Stimulated activated CD4-positive, alpha-beta T cell treated with anti-CD3 and anti-CD28 coated beads, TNF-alpha, amount 100 ng/mL, for 24 hours (primary cell): ENCODE results near the gene ITGA11.
A peak's percentile ranks its signal among the peaks of the same experiment; 100 is the strongest.

Source experiments
- DNase-seq, 3 experiments: peaks; one replicate each; pipeline ENCODE4 v3.0.0-alpha.2; 2020; ENCODE audit warnings: low read depth in 3 of 3

The ITGA11 gene

DNA sequence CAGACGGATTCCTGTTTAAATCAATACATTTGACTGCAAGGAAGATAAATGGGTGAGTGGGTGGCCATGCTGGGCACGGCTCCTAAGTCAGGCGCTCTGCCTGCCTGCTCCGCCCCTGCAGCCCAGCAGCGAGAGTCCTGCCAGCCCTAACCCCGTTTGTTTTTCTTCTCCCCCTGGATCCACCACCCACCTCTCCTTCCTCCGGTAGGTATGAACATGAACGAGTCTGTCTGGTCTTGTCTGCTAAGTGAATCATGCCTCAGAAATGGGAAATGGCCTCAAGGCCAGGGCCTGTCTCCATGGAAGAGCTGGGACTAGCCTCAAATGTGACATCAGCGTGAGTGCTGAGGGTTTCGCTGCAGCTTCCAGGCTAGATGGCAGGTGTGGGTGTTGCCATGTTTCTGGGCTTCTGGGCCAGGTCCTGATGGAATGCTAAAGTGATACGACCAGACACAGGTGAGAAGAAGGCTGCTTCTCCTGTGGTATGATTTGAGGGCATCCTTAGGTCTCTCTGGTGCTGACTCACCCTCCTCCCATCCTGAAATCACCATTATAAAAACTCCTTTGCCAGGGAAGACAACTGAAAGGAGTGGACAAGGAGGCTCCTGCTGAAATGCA lies 160.0 kb downstream of the ITGA11 start:
- DNase-seq = no peak

DNA sequence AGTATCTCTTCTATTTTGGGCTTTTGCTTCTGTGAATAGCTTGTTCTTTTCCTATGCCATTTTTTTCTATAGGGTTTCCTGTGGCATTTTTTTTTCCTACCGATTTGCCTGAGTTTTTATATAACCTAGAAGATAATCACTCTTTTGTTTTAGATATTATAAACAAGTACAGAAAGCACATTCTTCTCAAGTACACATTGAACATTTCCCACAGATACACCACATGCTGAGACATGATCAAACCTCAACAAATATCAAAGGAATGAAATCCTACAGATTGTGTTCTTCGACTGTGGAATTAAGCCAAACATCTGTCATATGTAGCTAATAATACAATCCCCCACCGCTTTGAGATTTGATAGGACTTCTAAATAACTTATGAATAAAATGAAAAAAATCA lies 163.6 kb downstream of the ITGA11 start:
- no peak for DNase-seq

DNA sequence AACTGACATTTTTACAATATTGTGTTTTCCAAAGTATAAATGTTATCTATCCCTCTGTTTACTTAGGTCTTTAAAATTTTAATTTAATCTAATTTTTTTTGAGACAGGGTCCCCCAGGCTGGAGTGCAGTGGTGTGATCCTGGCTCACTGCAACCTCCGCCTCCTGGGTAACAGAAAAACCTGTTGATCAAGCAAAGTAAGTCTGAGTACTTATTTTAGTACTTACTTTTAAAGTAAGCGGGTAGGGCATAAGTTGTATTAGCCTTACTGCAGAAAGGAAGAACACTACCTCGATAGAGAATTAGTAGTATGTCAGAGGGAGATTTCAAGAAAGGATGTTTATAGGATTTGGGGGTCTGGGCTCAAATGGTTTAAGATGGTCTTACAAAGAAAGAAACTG lies 166.3 kb downstream of the ITGA11 start:
- no peak for DNase-seq

DNA sequence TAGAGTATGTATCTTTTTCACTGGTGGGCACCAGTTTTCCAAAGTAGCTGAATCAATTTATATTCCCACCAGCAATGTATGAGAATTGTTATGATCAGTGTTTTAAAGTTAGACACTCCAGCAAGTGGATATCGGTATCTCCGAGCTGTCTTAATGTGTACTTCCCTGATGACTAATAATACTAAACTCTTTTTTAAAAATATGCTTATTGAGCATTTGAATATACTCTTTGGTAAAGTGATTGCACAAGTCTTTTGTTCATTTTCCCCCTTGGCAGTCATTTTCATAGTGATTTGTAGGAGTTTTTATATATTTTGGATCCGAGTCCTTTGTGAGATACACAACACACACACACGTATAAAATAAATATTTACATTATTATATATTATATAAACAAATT lies 166.9 kb downstream of the ITGA11 start:
- DNase-seq = no peak

DNA sequence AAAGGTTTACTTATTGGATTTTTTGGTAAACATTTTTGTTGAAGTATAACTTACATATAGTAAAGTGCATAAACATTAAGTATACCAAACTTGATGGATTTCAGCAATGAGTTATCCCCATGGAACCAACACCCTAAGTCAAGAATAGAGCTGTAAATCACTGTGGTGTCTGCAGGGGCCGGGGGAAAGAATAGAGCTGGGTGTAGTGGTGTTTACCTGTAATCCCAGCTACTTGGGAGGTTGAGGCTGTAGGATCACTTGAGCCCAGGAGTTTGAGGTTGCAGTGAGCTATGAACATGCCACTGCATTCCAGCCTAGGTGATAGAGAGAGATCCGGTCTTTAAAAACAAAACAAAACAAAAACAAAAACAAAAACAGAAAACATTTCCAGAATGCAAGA lies 167.7 kb downstream of the ITGA11 start:
- no peak for DNase-seq

DNA sequence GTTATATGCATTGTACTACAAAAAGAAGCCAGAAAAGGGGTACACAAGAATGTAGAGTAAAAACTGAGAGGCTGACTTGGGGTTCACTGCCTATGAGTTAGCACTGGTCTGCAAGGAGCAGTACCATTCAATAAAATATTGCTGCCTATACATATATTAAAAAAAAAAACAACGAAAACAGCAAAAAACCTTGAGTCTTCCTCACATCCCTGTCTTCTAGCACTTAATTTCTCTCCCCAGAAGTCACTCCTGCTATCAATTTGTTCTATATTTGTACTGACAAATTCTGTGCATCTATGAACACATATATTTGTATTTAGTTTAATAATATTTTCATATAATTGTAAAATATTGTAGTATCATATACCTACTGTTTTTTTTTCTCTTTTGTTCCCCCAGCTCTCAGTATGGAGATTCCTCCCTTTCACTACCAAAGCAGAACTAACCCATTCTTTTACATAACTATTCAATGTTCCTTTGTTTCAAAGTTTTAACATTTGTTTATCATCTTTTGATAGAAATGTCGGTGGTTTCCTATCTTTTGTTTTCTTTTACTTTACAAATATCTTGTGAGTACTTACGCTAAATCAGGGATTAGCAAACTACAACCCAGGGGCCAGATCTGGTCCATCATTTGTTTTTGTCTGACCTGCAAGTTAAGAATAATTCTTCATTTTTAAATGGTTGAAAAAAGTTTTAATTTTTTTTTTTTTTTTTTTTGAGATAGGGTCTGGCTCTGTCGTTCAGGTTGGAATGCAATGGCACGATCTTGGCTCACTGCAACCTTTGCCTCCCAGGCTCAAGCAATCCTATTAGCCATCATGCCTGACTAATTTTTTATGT lies 169.2 kb downstream of the ITGA11 start:
- DNase-seq = no peak

DNA sequence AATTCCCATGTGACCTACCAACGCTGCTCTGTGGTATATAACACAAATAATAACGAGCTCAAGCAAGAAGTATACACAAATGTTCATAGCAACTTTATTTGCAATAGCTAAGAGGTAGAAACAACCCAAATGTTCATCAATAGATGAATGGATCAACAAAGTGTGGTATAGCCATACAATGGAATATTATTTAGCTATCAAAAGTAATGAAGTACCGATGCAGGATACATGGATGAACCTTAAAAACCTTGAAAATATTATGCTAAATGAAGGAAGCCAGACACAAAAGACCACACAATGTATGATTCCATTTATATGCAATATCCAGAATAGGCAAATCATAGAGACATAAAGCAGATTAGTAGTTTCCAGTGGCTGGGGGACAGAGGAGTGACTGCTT lies 170.0 kb downstream of the ITGA11 start:
- DNase-seq = no peak

DNA sequence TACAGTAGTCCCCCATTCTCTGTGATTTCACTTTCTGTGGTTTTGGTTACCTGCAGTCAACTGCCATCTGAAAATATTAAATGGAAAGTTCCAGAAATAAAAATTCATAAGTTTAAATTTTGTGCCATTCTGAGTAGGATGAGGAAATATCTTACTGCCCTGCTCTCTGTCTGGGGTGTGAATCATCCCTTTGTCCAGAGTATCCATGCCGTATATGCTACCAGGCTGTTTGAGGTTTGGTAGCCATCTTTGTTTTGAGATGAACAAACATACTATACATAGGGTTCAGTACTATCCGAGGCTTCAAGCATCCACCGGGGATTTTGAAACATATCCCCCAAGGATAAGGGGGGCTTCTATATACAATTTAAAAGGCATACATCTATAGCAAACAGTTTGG lies 170.7 kb downstream of the ITGA11 start:
- no peak for DNase-seq

DNA sequence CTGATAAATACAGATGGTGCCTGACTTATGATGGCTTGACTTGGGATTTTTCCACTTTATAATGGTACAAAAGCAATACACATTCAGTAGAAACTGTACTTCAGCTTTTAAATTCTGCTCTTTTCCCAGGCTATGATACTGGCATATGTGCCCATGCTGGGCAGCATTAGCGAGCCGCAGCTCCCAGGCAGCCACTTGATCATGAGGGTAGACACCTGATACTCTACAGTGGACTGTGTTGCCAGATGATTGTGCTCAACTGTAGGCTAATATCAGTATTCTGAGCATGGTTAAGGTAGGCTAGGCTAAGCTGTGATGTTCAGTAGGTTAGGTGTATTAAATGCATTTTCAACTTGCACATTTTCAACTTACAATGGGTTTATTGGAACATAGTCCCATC lies 172.1 kb downstream of the ITGA11 start:
- no peak for DNase-seq

DNA sequence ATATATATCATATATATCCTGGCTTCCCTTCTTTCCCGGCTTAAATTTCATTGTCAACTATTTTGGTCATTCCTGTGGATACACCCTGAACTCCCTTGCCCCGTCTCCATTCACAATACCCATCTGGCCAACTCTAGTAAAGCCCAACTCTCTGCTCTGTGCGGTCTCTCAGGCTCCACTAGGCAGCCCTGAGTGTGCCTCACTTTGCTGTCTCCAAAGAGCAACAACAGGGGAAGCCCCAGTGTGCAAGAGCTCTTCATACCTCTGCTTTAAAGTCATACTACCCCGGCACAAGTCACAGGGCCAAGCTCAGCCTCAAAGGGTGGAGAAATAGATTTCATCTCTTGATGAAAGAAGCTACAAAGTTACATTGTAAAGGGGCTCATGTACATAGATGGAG lies 173.3 kb downstream of the ITGA11 start:
- DNase-seq = peak in 1 of 3 experiments; percentile 18

DNA sequence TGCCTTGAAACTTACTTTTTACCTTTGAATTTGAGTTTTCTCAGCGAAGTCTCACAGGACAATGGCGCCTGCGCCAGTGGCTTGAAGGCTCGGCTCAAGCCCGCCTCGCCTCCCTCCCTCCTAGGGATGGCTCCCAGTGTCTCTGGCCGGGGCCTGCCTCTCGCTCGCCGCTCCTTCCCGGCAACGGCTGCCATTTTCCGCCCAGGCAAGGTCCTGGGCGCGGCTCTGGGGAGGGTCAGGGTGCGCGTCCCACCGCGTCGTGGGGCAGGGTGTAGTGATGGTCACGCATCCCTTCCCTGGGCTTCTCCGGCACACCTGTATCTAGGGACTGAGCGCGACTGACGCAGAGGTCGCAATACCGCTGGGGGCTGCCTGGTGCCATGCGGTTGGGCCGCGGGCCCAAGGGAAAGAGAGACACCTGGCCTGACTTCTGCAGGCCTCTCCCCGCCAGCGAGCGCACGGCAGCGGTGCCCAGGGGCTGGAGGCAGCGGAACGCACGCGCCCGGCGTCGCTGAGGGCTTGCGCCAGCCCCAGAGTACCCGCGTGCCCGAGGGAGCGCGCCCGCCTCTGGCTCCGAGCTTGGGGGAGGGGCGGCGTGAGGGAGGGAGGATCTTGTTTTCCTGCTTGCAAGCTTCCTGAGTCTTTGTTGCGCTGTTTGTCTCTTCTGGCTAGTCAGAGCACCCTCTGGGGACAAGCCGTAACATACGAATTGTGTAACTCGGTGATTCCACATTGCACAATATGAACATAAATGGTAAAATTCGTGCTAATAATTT lies 175.1 kb downstream of the ITGA11 start:
- DNase-seq = peak; percentile 33 to 70 (median 37)

DNA sequence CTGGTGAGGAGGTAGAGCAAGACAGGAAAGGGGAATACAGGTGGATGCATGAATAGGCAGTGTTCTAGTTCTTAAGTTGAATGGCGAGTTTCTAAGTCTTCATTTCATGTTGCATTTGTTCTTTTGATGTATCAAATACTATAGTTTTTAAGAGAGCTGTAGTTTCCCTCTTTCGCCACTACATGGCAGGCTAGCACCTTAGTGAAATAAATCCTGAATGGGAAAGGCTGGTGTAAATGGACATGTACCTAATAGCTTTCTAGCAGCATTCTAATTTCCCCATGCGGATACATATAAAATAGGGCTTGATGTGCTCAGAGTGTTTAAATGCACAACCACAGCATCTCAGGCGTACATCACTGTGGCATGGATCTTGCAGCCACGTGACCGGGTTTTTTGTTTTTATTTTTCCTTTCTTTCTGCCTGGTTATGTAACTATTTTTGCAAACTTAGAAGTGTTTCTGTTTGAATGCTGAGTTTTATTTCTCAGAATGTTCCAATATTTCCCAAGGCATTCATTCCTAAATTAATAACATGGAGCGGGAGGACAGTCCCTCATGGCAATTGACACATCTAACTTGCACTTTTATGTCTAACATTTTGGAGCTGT lies 178.9 kb downstream of the ITGA11 start:
- DNase-seq = peak in 1 of 3 experiments; percentile 33

DNA sequence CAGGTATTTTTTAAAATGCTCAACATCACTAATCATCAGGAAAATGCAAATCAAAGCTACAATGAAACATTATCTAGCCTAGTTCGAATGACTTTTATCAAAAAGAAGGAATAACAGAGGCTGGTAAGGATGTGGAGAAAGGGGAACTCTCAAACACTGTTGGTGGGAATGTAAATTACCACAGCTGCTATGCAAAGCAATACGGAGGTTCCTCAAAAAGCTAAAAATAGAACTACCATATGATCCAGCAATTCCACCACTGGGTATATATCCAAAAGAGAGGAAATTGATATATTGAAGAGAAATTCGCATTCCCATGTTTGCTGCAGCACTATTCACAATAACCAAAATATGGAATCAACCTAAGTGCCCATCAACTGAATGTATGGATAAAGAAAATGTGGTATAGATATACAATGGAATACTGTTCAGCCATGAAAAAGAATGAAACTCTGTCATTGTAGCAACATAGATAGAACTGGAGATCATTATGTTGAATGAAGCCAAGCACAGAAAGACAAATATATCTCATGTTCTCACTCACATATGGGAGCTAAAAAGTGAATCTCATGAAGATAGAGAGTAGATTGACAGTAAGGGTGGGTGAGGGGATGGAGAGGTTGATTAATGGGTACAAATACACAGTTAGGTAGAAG lies 182.8 kb downstream of the ITGA11 start:
- DNase-seq = no peak
